ENCODE results near the gene PAPPA2. TPM values are rescaled to one million over a fixed set of nuclear protein-coding genes. Genes with fewer than 3 reads are reported as not detected.

PAPPA2 gene
- total and polyA plus RNA-seq, 9 of the 15 experiments (the other 6 are each of a cell fraction or from before 2014, with no cell fraction given): 0.01 to 0.15 (median 0.05) TPM; not detected in 2

DNA sequence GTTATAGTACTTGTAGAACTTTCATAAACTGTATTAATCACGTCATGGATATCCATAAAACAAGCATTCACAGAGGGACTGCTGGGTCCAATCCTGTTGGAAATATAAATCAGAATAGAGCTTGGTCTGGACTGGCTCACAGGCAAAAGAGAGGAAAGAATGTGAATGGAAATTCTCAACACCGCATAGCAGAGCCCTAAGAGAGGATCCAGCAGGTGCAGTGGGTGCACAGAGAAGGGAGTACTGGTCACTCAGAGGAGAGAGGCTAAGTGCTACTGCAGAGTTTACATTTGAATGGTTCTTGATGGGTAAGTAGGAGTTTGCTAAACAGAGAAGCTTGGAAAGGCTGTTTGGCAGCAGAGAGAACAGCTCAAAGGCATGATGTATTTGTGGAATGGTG is 231.7 kb downstream of the PAPPA2 start:
- ChIA-PET CTCF (ENCODE audit: low intra/inter-chr PET ratio) (no interaction called here), POLR2A (interaction anchor here (0.6 to 1.3 kb wide), 2 partner anchors 13 to 1115 kb away, joined by 3 read pairs; no protein-coding TSS in a partner anchor)
- no peaks in the 10 kb centered on the region for H3K9me3 ChIP-seq (replicated peaks; ENCODE audit: control insufficient read depth, insufficient read depth, low read depth, low read length)
- H3K9ac ChIP-seq (ENCODE audit: insufficient read depth in 1 of 2, low read depth in 2 of 2, low read length in 2 of 2): no peak overlapping the region
- H3K9me1 ChIP-seq (ENCODE audit: control insufficient read depth, insufficient read depth, low read length): no peaks in the 10 kb centered on the region
- no TSS peak for BruUV-seq (replicated peaks)
- H3K4me3 ChIP-seq: no peak overlapping the region
- H3K27me3 ChIP-seq (ENCODE audit: control insufficient read depth in 2 of 2, insufficient read depth in 2 of 2, low read length in 2 of 2): peaks cover 3 to 7% of the 10 kb centered on the region in 2 experiments; a peak in 2 of 5 replicates
- ATAC-seq (no peak), FAIRE-seq (no peak), DNase-seq (ENCODE audit: extremely low read depth in 1 of 4, low spot score in 3 of 4) (no peak)
- 0% methylated on average over 2 of the region's 2 CpGs for WGBS (ENCODE audit: insufficient coverage, low coverage, missing lambda C conversion rate)
- H3K36me3 ChIP-seq (ENCODE audit: control insufficient read depth, insufficient read depth, low read length): no peaks in the 10 kb centered on the region
- no peak overlapping the region for H3K27ac ChIP-seq (ENCODE audit: extremely low read depth, low read depth, low read length)
- H3K79me2 ChIP-seq (ENCODE audit: control insufficient read depth, insufficient read depth, low read length): no peaks in the 10 kb centered on the region
- no peaks in the 10 kb centered on the region for H4K20me1 ChIP-seq (replicated peaks; ENCODE audit: control insufficient read depth, insufficient read depth, low read length)
- in situ Hi-C loops (cut with MboI) (no loop called here), intact Hi-C loops (cut with micrococcal nuclease) (loop anchor here (5.0 kb wide), 1 partner anchor 148 kb away; no protein-coding TSS in a partner anchor)
- no peak overlapping the region for H3K4me2 ChIP-seq (ENCODE audit: insufficient read depth, low read length)
- H3K4me1 ChIP-seq (replicated peaks in 1 of 2; ENCODE audit: control insufficient read depth in 2 of 2, insufficient read depth in 2 of 2, low read length in 2 of 2): no peaks in the 10 kb centered on the region; a peak in 1 of 5 replicates
- no peak overlapping the region for H2AFZ ChIP-seq (ENCODE audit: low read depth, low read length)
- no peak for TF ChIP-seq SP2 (IDR thresholded peaks at IDR 0.05; ENCODE audit: extremely low read depth, low read depth, low read length, poor library complexity, severe bottlenecking)
- TF ChIP-seq RFX1 (IDR thresholded peaks at IDR 0.05): no peak
- TF ChIP-seq WHSC1 (IDR thresholded peaks at IDR 0.05; ENCODE audit: low read length): no peak
- TF ChIP-seq, protein P1, sequence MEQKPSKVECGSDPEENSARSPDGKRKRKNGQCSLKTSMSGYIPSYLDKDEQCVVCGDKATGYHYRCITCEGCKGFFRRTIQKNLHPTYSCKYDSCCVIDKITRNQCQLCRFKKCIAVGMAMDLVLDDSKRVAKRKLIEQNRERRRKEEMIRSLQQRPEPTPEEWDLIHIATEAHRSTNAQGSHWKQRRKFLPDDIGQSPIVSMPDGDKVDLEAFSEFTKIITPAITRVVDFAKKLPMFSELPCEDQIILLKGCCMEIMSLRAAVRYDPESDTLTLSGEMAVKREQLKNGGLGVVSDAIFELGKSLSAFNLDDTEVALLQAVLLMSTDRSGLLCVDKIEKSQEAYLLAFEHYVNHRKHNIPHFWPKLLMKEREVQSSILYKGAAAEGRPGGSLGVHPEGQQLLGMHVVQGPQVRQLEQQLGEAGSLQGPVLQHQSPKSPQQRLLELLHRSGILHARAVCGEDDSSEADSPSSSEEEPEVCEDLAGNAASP (IDR thresholded peaks at IDR 0.05): no peak
- TF ChIP-seq, protein P2, sequence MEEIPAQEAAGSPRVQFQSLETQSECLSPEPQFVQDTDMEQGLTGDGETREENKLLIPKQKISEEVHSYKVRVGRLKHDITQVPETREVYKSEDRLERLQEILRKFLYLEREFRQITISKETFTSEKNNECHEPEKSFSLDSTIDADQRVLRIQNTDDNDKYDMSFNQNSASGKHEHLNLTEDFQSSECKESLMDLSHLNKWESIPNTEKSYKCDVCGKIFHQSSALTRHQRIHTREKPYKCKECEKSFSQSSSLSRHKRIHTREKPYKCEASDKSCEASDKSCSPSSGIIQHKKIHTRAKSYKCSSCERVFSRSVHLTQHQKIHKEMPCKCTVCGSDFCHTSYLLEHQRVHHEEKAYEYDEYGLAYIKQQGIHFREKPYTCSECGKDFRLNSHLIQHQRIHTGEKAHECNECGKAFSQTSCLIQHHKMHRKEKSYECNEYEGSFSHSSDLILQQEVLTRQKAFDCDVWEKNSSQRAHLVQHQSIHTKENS (CRISPR knock-in tag; IDR thresholded peaks at IDR 0.05): no peak
- TF ChIP-seq, protein P3, sequence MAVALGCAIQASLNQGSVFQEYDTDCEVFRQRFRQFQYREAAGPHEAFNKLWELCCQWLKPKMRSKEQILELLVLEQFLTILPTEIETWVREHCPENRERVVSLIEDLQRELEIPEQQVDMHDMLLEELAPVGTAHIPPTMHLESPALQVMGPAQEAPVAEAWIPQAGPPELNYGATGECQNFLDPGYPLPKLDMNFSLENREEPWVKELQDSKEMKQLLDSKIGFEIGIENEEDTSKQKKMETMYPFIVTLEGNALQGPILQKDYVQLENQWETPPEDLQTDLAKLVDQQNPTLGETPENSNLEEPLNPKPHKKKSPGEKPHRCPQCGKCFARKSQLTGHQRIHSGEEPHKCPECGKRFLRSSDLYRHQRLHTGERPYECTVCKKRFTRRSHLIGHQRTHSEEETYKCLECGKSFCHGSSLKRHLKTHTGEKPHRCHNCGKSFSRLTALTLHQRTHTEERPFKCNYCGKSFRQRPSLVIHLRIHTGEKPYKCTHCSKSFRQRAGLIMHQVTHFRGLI (CRISPR knock-in tag; IDR thresholded peaks at IDR 0.05): no peak
- TF ChIP-seq, protein P4, sequence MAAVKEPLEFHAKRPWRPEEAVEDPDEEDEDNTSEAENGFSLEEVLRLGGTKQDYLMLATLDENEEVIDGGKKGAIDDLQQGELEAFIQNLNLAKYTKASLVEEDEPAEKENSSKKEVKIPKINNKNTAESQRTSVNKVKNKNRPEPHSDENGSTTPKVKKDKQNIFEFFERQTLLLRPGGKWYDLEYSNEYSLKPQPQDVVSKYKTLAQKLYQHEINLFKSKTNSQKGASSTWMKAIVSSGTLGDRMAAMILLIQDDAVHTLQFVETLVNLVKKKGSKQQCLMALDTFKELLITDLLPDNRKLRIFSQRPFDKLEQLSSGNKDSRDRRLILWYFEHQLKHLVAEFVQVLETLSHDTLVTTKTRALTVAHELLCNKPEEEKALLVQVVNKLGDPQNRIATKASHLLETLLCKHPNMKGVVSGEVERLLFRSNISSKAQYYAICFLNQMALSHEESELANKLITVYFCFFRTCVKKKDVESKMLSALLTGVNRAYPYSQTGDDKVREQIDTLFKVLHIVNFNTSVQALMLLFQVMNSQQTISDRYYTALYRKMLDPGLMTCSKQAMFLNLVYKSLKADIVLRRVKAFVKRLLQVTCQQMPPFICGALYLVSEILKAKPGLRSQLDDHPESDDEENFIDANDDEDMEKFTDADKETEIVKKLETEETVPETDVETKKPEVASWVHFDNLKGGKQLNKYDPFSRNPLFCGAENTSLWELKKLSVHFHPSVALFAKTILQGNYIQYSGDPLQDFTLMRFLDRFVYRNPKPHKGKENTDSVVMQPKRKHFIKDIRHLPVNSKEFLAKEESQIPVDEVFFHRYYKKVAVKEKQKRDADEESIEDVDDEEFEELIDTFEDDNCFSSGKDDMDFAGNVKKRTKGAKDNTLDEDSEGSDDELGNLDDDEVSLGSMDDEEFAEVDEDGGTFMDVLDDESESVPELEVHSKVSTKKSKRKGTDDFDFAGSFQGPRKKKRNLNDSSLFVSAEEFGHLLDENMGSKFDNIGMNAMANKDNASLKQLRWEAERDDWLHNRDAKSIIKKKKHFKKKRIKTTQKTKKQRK (IDR thresholded peaks at IDR 0.05; ENCODE audit: borderline replicate concordance, low read depth, low read length): no peak
- TF ChIP-seq, protein P5, sequence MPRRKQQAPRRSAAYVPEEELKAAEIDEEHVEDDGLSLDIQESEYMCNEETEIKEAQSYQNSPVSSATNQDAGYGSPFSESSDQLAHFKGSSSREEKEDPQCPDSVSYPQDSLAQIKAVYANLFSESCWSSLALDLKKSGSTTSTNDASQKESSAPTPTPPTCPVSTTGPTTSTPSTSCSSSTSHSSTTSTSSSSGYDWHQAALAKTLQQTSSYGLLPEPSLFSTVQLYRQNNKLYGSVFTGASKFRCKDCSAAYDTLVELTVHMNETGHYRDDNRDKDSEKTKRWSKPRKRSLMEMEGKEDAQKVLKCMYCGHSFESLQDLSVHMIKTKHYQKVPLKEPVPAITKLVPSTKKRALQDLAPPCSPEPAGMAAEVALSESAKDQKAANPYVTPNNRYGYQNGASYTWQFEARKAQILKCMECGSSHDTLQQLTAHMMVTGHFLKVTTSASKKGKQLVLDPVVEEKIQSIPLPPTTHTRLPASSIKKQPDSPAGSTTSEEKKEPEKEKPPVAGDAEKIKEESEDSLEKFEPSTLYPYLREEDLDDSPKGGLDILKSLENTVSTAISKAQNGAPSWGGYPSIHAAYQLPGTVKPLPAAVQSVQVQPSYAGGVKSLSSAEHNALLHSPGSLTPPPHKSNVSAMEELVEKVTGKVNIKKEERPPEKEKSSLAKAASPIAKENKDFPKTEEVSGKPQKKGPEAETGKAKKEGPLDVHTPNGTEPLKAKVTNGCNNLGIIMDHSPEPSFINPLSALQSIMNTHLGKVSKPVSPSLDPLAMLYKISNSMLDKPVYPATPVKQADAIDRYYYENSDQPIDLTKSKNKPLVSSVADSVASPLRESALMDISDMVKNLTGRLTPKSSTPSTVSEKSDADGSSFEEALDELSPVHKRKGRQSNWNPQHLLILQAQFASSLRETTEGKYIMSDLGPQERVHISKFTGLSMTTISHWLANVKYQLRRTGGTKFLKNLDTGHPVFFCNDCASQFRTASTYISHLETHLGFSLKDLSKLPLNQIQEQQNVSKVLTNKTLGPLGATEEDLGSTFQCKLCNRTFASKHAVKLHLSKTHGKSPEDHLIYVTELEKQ (CRISPR knock-in tag; IDR thresholded peaks at IDR 0.05): no peak
- no peak for TF ChIP-seq FOXA3 (CRISPR knock-in tag; conservative IDR thresholded peaks at IDR 0.05 in 1 of 2, IDR thresholded peaks at IDR 0.05 in 1 of 2)
